Endothelial cell (in vitro differentiated cells): Measurements from ENCODE around the gene RGS7. TPM values are rescaled to one million over a fixed set of nuclear protein-coding genes. Genes with fewer than 3 reads are reported as not detected.

Experiments used
- DNase-seq: peaks from one replicate; pipeline ENCODE4 v3.0.0; 2021; ENCODE audit warnings: low spot score
- H3K27ac Mint-ChIP-seq: one replicate; pipeline ENCODE4 v1.8.0; 2021; ENCODE audit warnings: mixed read lengths, inconsistent platforms; ENCODE audit not compliant: unreplicated experiment
- H3K27me3 Mint-ChIP-seq: one replicate; pipeline ENCODE4 v1.8.0; 2021; ENCODE audit warnings: mild to moderate bottlenecking, moderate library complexity, mixed read lengths, inconsistent platforms; ENCODE audit not compliant: unreplicated experiment
- H3K36me3 Mint-ChIP-seq: one replicate; pipeline ENCODE4 v1.8.0; 2021; ENCODE audit warnings: mild to moderate bottlenecking, low read depth, mixed read lengths, inconsistent platforms; ENCODE audit not compliant: unreplicated experiment
- H3K4me1 Mint-ChIP-seq: one replicate; pipeline ENCODE4 v1.8.0; 2021; ENCODE audit warnings: mild to moderate bottlenecking, mixed read lengths, inconsistent platforms; ENCODE audit not compliant: unreplicated experiment
- H3K4me3 Mint-ChIP-seq: one replicate; pipeline ENCODE4 v1.8.0; 2021; ENCODE audit warnings: mild to moderate bottlenecking, mixed read lengths, inconsistent platforms; ENCODE audit not compliant: unreplicated experiment
- H3K9me3 Mint-ChIP-seq: one replicate; pipeline ENCODE4 v1.8.0; 2021; ENCODE audit warnings: mixed read lengths, inconsistent platforms; ENCODE audit not compliant: unreplicated experiment
- CTCF ChIP-seq: fragments of 200-600 bp; sonication (generic); IDR thresholded peaks from one replicate; pipeline ENCODE4 v1.5.0; 2021; ENCODE audit warnings: antibody characterized with exemption; ENCODE audit not compliant: unreplicated experiment
- total RNA-seq: library from RNA; stranded (reverse); fragmentation: NEBNext Ultra II Directional; extraction: Animal tissue kit (Norgen Biotek cat#: 25700); gene quantifications from one replicate; pipeline ENCODE4 v1.2.1, GENCODE V29; 2021; ENCODE audit not compliant: unreplicated experiment

Gene RGS7
- total RNA-seq, 1 donor from 2014 or later = 1.4 TPM

- Mint-ChIP-seq H3K27me3 (peaks cover 3% of the 10 kb centered on the region), H3K27ac (no peak overlapping the region), H3K4me3 (no peak overlapping the region), H3K4me1 (peaks cover 9% of the 10 kb centered on the region), H3K9me3 (peaks cover 6% of the 10 kb centered on the region), H3K36me3 (peaks cover 9% of the 10 kb centered on the region)
- no peak for TF ChIP-seq CTCF
- no peak for DNase-seq
Observed at GRCh38 chr1:241140670-241141069, 216.3 kb downstream of the RGS7 start.

- Mint-ChIP-seq H3K4me3 (no peak overlapping the region), H3K9me3 (peaks cover 6% of the 10 kb centered on the region), H3K27ac (peak overlapping the region; percentile 32), H3K4me1 (peaks cover under 1% of the 10 kb centered on the region), H3K36me3 (peaks cover 6% of the 10 kb centered on the region), H3K27me3 (peaks cover 3% of the 10 kb centered on the region)
- no peak for DNase-seq
- no peak for TF ChIP-seq CTCF
Observed at GRCh38 chr1:241139047-241139446, 218.0 kb downstream of the RGS7 start.

- Mint-ChIP-seq H3K27ac (no peak overlapping the region), H3K36me3 (peaks cover 6% of the 10 kb centered on the region), H3K4me3 (no peak overlapping the region), H3K27me3 (peaks cover 3% of the 10 kb centered on the region), H3K9me3 (peaks cover 6% of the 10 kb centered on the region), H3K4me1 (no peaks in the 10 kb centered on the region)
- no peak for DNase-seq
- TF ChIP-seq CTCF = no peak
Observed at GRCh38 chr1:241138248-241138647, 218.8 kb downstream of the RGS7 start.

GRCh38 chr1:241136389-241136788 is 220.6 kb downstream of the RGS7 start:
- Mint-ChIP-seq H3K27ac (no peak overlapping the region), H3K36me3 (no peaks in the 10 kb centered on the region), H3K27me3 (peaks cover 4% of the 10 kb centered on the region), H3K9me3 (no peaks in the 10 kb centered on the region), H3K4me1 (no peaks in the 10 kb centered on the region), H3K4me3 (no peak overlapping the region)
- DNase-seq = no peak
- TF ChIP-seq CTCF = no peak

GRCh38 chr1:241131636-241132194 is 225.3 kb downstream of the RGS7 start:
- Mint-ChIP-seq H3K4me3 (no peak overlapping the region), H3K27me3 (peaks cover 6% of the 10 kb centered on the region), H3K36me3 (no peaks in the 10 kb centered on the region), H3K27ac (no peak overlapping the region), H3K9me3 (no peaks in the 10 kb centered on the region), H3K4me1 (no peaks in the 10 kb centered on the region)
- TF ChIP-seq CTCF = no peak
- no peak for DNase-seq
